ENCODE results near the gene KLK6. TPM values are rescaled to one million over a fixed set of nuclear protein-coding genes. Genes with fewer than 3 reads are reported as not detected.

The KLK6 gene
- total RNA-seq, 1 donor from 2014 or later: not detected

DNA sequence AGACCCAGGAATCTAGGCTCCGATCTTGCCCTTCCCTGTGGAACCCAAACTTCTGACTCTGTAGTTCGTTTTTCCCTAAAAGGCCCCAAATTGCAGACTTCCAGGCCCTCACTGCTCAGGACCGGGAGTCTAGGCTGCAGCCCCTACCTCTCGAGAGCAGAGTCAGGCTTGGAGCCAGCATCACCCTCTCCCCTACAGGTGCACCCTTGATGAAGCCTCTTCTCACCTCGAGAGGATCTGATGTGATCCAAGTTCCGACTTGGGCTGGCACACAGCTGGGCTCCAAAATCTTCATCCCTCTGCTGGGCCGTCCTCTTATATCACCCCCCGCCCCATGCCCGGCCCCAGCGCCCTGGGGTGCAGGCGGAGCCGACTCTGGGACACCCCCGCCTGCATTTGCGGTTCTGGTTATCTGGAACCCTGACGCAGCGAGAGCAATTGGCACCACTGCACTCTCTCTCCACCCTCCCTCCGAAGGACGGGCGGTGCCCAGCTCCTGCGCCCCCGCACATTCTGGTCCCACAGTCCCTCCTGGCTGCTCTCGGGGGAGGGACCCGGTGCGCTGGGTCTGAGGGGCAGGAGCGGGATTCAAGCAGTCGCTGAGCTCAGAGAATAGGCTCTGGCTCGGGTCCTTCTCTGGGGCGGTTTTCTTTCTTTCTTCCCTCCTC is 14.4 kb upstream of the KLK6 start, which contains the start of gene KLK7:
KLK7 (minus strand) TSS at position 293 of the 668 bp plus-strand sequence. CDS start 1,518 bp downstream, outside the sequence.
- H3K27me3 ChIP-seq: peaks cover 20% of the 10 kb centered on the region
- no peak within 1 kb of the TSS for H3K27ac ChIP-seq
- intact Hi-C loops (cut with DNase I): no loop called here
- no peak within 1 kb of the TSS for H3K4me3 ChIP-seq
- ATAC-seq (no peak), DNase-seq (no peak)
- TF ChIP-seq CTCF (IDR thresholded peaks at IDR 0.05): no peak
- H3K9me3 ChIP-seq: no peaks in the 10 kb centered on the region
- H3K36me3 ChIP-seq: no peaks in the 10 kb centered on the region
- H3K4me1 ChIP-seq: no peaks in the 10 kb centered on the region

- ATAC-seq: no peak
These were observed 12.8 kb upstream of the KLK6 start for GRCh38 chr19:50982186-50982585.

DNA sequence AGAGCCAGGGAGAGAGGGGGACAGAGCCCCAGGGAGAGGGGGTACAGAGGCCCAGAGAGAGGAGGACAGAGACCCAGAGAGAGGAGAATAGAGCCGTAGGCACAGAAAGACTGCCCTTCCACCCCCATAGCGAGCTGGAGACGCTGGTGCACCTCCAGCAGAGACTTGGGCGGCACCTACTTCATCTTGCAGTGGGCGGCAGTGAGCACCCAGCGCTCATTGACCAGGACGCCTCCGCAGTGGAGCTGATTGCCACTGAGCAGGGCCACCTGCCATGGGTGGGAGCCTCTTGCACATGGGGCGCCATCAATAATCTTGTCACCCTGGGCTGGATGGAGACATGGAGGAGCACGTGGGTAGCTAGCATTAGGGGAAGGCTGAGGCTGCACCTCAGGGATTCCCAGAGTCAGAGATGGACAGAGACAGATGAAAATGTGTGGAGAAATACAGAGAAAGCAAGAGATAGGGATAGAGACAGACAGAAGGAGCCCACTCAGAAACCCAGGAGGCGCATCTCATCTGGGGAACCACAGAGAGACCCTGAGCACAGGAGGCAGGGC is 12.3 kb upstream of the KLK6 start:
- Histone ChIP-seq H3K4me3 (no peak overlapping the region), H3K9me3 (no peaks in the 10 kb centered on the region), H3K4me1 (no peaks in the 10 kb centered on the region), H3K27me3 (peaks cover 16% of the 10 kb centered on the region), H3K36me3 (no peaks in the 10 kb centered on the region), H3K27ac (no peak overlapping the region)
- no peak for DNase-seq
- peak; percentile 16 for ATAC-seq
- intact Hi-C loops (cut with DNase I): no loop called here
- TF ChIP-seq CTCF (IDR thresholded peaks at IDR 0.05): no peak

More at GRCh38 chr19:50982186-50982585, 12.8 kb upstream of the KLK6 start:
- Histone ChIP-seq H3K9me3 (no peaks in the 10 kb centered on the region), H3K36me3 (no peaks in the 10 kb centered on the region), H3K27ac (no peak overlapping the region), H3K4me3 (no peak overlapping the region), H3K4me1 (no peaks in the 10 kb centered on the region), H3K27me3 (peaks cover 16% of the 10 kb centered on the region)
- intact Hi-C loops (cut with DNase I): no loop called here
- no peak for TF ChIP-seq CTCF (IDR thresholded peaks at IDR 0.05)
- DNase-seq: no peak

DNA sequence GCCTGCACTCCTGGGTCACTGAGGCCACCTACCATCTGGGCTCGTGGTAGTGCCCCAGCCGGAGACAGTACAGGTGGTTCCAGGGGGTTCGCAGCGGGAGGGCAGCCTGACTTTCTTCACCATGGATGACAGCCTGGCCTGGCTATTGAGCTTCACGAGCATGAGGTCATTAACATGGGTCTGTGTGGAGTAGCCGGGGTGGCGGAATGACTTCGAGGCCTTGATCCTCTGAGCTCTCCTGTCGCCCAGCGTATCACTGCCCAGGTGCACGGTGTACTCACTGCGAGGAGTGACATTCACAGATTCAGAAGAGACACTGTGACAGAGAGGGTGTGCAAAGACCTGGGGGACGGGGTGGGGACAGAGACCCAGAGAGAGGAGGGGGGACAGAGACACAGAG is 10.8 kb upstream of the KLK6 start:
- Histone ChIP-seq H3K27ac (no peak overlapping the region), H3K4me1 (no peaks in the 10 kb centered on the region), H3K9me3 (no peaks in the 10 kb centered on the region), H3K36me3 (no peaks in the 10 kb centered on the region), H3K4me3 (no peak overlapping the region), H3K27me3 (peaks cover 16% of the 10 kb centered on the region)
- TF ChIP-seq CTCF (IDR thresholded peaks at IDR 0.05): no peak
- intact Hi-C loops (cut with DNase I): no loop called here
- DNase-seq (no peak), ATAC-seq (no peak)

DNA sequence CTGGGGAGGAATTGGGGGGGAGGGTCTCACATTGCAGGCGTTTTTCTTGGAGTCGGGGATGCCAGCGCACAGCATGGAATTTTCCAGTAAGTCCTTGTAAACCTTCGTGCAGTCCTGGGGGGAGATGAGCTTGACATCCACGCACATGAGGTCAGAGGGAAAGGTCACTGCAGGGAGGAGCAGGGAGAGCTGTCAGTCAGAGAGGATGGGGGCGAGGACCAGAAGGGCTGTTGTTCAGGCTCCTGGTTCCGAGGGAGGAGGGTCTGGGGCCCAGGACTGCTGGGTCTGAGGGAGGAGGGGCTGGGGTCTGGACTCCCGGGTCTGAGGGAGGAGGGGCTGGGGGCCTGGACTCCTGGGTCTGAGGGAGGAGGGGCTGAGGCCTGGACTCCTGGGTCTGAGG is 10.4 kb upstream of the KLK6 start:
- ATAC-seq: no peak
- no peak overlapping the region for H3K4me3 ChIP-seq
- H3K27me3 ChIP-seq: peaks cover 16% of the 10 kb centered on the region
- TF ChIP-seq CTCF (IDR thresholded peaks at IDR 0.05): no peak
- no peaks in the 10 kb centered on the region for H3K4me1 ChIP-seq
- no peaks in the 10 kb centered on the region for H3K36me3 ChIP-seq
- no peak for DNase-seq
- no peak overlapping the region for H3K27ac ChIP-seq
- intact Hi-C loops (cut with DNase I): no loop called here
- H3K9me3 ChIP-seq: no peaks in the 10 kb centered on the region
